Thyroid gland (tissue), 4 donors: Measurements from ENCODE around the gene PCBD1. TPM values are rescaled to one million over a fixed set of nuclear protein-coding genes. Genes with fewer than 3 reads are reported as not detected.

Experiments
- DNase-seq, 2 donors: peaks; one replicate each; pipeline ENCODE4 v3.0.0-alpha.2; 2019
- H3K27ac ChIP-seq, 3 donors: fragments of 200-600 bp; sonication (generic); 1 replicate in 2 of 3; 2 replicates in 1 of 3; pipeline ENCODE4 v1.5.1; 2016 to 2019; ENCODE audit warnings: mild to moderate bottlenecking in 1 of 3, moderate library complexity in 1 of 3
- H3K27me3 ChIP-seq: fragments of 200-600 bp; sonication (generic); one replicate; pipeline ENCODE4 v1.5.1; 2019
- H3K36me3 ChIP-seq, 2 donors: fragments of 200-600 bp; sonication (generic); one replicate each; pipeline ENCODE4 v1.5.1; 2016 to 2019
- H3K4me1 ChIP-seq, 2 donors: fragments of 200-600 bp; sonication (generic); one replicate each; pipeline ENCODE4 v1.5.1; 2017 to 2019
- H3K4me3 ChIP-seq, 3 donors: fragments of 200-600 bp; sonication (generic); replicated peaks in 1 of 3; 1 replicate in 2 of 3; 2 replicates in 1 of 3; pipeline ENCODE4 v1.5.1; 2016; ENCODE audit warnings: mild to moderate bottlenecking in 1 of 3
- H3K9me3 ChIP-seq: fragments of 200-600 bp; sonication (generic); one replicate; pipeline ENCODE4 v1.5.1; 2017
- CTCF ChIP-seq, 6 experiments: fragments of 200-600 bp in 3 of 6; fragments of 450-650 bp in 3 of 6; sonication (generic) in 3 of 6; IDR thresholded peaks; one replicate each; pipeline ENCODE4 v1.5.1; 2016 to 2019; ENCODE audit warnings: antibody characterized with exemption in 6 of 6, mild to moderate bottlenecking in 2 of 6, inconsistent platforms in 1 of 6, moderate library complexity in 1 of 6
- POLR2A ChIP-seq, 2 donors: fragments of 450-650 bp; IDR thresholded peaks; one replicate each; pipeline ENCODE4 v1.6.1; 2017; ENCODE audit warnings: antibody characterized with exemption in 2 of 2, mild to moderate bottlenecking in 2 of 2, moderate library complexity in 1 of 2
- WGBS, 2 donors: methylation state at CpG; one replicate each; pipeline ENCODE4 v1.1.5; 2017; 5-methylcytosine and 5-hydroxymethylcytosine counted together
- intact Hi-C: fragments of 100-400 bp; cut with DNase I; formaldehyde crosslinking; loops from one replicate; pipeline ENCODE4 v1.15.1; 2023
- total RNA-seq, 4 donors: library from RNA; depleted of rRNA; stranded (reverse); fragments of >200 nt; gene quantifications; one replicate each; pipeline ENCODE4 v1.2.3, GENCODE V29; 2016

Gene PCBD1
- total RNA-seq, 4 donors from 2014 or later: 39.4 to 124 (median 86.8) TPM

DNA sequence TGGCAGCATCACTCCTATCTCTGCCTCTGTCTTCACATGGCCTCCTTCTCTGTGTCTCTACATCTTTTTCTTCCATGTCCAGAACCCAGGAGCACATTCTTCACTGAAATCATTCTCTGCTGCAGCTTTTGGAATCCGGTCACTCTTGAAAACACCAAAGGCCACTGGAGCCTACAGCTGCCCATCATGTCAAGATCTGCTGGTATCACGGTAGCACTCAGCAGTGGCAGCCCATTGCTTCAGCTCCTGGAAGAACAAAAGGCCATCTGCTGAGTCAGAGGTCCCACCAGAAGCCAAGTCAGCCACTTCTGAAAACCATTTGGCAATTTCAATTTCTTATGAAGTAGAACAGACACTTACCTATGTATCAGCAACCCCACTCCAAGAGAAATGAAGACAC, 6.1 kb upstream of the PCBD1 start:
- H3K4me3 ChIP-seq: no peak overlapping the region
- DNase-seq: no peak
- H3K27ac ChIP-seq: no peak overlapping the region
- H3K36me3 ChIP-seq: no peaks in the 10 kb centered on the region
- peaks cover 4 to 14% of the 10 kb centered on the region in 2 donors for H3K4me1 ChIP-seq
- H3K9me3 ChIP-seq: no peaks in the 10 kb centered on the region
- WGBS, 2 donors: 79 to 80% methylated on average over 2 of the region's 2 CpGs
- TF ChIP-seq POLR2A (IDR thresholded peaks at IDR 0.05): no peak
- no peak for TF ChIP-seq CTCF (IDR thresholded peaks at IDR 0.05)
- intact Hi-C loops: no loop called here
- H3K27me3 ChIP-seq: no peaks in the 10 kb centered on the region

DNA sequence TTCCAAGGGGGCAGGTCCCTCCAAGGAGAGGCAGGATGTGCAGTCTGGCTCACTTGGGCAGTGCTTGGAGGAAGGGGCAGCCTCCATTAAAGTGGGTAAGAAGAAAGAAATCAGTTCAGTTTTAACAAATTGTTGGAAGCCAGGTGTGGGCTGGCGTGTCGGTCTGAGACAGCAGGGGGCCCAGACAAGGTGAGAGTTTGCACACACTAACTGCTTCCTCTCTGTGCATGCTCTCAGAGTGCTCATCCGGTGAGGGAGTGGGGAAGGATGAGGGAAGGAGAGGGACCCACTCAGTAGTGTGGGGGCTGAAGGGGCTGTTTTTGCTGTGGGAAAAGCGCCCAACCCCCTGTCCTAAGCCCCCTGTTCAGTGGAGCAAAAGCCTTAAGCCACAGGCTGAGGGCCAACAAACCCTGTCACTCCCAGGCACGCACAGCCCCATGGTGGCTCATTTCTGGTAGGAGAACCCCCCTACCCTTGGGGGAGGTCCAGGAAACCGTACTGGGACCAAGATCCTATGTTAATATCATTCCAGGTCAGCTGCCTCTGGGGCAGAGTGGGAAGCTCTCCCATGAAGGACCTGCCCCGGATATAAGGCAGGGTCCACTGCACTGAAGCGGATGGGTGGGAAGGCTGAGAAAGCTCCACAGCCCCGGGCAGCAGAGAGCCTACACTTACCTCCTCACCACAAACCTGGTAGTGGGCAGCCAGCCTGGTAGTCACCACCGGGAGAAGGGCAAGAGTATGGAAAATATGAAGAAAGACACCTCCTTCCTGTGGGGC, 5.1 kb upstream of the PCBD1 start:
- Histone ChIP-seq H3K4me1 (peaks cover 9 to 14% of the 10 kb centered on the region in 2 donors), H3K36me3 (no peaks in the 10 kb centered on the region), H3K9me3 (no peaks in the 10 kb centered on the region), H3K27ac (no peak overlapping the region), H3K4me3 (no peak overlapping the region), H3K27me3 (no peaks in the 10 kb centered on the region)
- whole genome bisulfite sequencing, 2 donors: 79 to 82% methylated on average over 9 to 10 of the region's 10 CpGs
- intact Hi-C loops: no loop called here
- no peak for DNase-seq
- no peak for TF ChIP-seq POLR2A (IDR thresholded peaks at IDR 0.05)
- no peak for TF ChIP-seq CTCF (IDR thresholded peaks at IDR 0.05)

GRCh38 chr10:70892631-70893030, 4.3 kb upstream of the PCBD1 start:
- Histone ChIP-seq H3K4me3 (no peak overlapping the region), H3K9me3 (no peaks in the 10 kb centered on the region), H3K27ac (no peak overlapping the region), H3K36me3 (no peaks in the 10 kb centered on the region), H3K27me3 (no peaks in the 10 kb centered on the region), H3K4me1 (peaks cover 10 to 14% of the 10 kb centered on the region in 2 donors)
- WGBS, 2 donors: 96 to 97% methylated on average over 4 of the region's 4 CpGs
- TF ChIP-seq POLR2A (IDR thresholded peaks at IDR 0.05) (no peak), CTCF (IDR thresholded peaks at IDR 0.05) (no peak)
- DNase-seq: no peak
- intact Hi-C loops: no loop called here

- intact Hi-C loops: no loop called here
- Histone ChIP-seq H3K36me3 (no peaks in the 10 kb centered on the region), H3K27me3 (no peaks in the 10 kb centered on the region), H3K4me1 (peaks cover 14% of the 10 kb centered on the region in 2 donors), H3K9me3 (no peaks in the 10 kb centered on the region), H3K4me3 (no peak overlapping the region), H3K27ac (no peak overlapping the region)
- 44 to 51% methylated on average over 1 of the region's 1 CpG for WGBS, 2 donors
- DNase-seq: no peak
- TF ChIP-seq CTCF (IDR thresholded peaks at IDR 0.05): no peak
- no peak for TF ChIP-seq POLR2A (IDR thresholded peaks at IDR 0.05)
These were observed 3.3 kb upstream of the PCBD1 start for GRCh38 chr10:70891627-70892026.

GRCh38 chr10:70890917-70891431, 2.6 kb upstream of the PCBD1 start:
- H3K27me3 ChIP-seq: no peaks in the 10 kb centered on the region
- H3K27ac ChIP-seq: peak overlapping the region in 1 of 3 donors; percentile 11
- 68 to 82% methylated on average over 4 to 7 of the region's 7 CpGs for WGBS, 2 donors
- H3K9me3 ChIP-seq: no peaks in the 10 kb centered on the region
- TF ChIP-seq POLR2A (IDR thresholded peaks at IDR 0.05) (no peak), CTCF (IDR thresholded peaks at IDR 0.05) (no peak)
- H3K4me1 ChIP-seq: peaks cover 14% of the 10 kb centered on the region in 2 donors
- no peaks in the 10 kb centered on the region for H3K36me3 ChIP-seq
- no peak overlapping the region for H3K4me3 ChIP-seq
- DNase-seq: peak; percentile 67 to 82
- intact Hi-C loops: no loop called here
